Measurements from ENCODE around the gene ARNT2. TPM values are rescaled to one million over a fixed set of nuclear protein-coding genes. Genes with fewer than 3 reads are reported as not detected.

ARNT2 gene
- total and polyA plus RNA-seq, 8 donors: 0.58 to 27.4 (median 1.6) TPM

DNA sequence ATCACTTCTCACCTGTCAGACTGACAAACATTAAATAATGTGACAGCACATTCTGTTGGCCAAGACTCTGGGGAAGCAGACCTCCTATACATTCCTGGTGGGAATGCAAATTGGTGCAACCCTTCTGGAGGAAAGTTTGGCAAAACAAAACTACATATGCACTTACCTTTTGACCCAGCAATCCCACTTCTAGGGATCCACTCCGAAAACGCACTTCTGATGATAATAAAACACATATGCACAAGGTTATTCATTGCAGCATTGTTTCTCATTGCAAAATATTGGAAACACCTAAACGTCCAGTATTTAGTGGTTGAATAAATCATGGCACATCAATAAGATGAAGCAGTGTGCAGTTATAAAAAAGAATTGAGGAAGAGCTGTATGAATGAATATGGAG is 145.5 kb downstream of the ARNT2 start:
- 71 to 84% (median 76%) methylated on average over 3 of the region's 3 CpGs for WGBS, 5 donors
- H3K4me3 ChIP-seq: no peak overlapping the region
- intact Hi-C loops (cut with DNase I; ENCODE audit: low total_unique reads): no loop called here
- H3K36me3 ChIP-seq: no peaks in the 10 kb centered on the region
- DNase-seq: no peak
- no peaks in the 10 kb centered on the region for H3K9me3 ChIP-seq
- H3K27ac ChIP-seq: no peak overlapping the region
- H3K27me3 ChIP-seq: no peaks in the 10 kb centered on the region
- TF ChIP-seq POLR2A (IDR thresholded peaks at IDR 0.05) (no peak), POLR2AphosphoS5 (IDR thresholded peaks at IDR 0.05) (no peak), EP300 (IDR thresholded peaks at IDR 0.05) (no peak)
- TF ChIP-seq, protein P1, sequence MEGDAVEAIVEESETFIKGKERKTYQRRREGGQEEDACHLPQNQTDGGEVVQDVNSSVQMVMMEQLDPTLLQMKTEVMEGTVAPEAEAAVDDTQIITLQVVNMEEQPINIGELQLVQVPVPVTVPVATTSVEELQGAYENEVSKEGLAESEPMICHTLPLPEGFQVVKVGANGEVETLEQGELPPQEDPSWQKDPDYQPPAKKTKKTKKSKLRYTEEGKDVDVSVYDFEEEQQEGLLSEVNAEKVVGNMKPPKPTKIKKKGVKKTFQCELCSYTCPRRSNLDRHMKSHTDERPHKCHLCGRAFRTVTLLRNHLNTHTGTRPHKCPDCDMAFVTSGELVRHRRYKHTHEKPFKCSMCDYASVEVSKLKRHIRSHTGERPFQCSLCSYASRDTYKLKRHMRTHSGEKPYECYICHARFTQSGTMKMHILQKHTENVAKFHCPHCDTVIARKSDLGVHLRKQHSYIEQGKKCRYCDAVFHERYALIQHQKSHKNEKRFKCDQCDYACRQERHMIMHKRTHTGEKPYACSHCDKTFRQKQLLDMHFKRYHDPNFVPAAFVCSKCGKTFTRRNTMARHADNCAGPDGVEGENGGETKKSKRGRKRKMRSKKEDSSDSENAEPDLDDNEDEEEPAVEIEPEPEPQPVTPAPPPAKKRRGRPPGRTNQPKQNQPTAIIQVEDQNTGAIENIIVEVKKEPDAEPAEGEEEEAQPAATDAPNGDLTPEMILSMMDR (IDR thresholded peaks at IDR 0.05): no peak
- H3K4me1 ChIP-seq: peaks cover 0 to 13% (median 4%) of the 10 kb centered on the region in 4 donors

DNA sequence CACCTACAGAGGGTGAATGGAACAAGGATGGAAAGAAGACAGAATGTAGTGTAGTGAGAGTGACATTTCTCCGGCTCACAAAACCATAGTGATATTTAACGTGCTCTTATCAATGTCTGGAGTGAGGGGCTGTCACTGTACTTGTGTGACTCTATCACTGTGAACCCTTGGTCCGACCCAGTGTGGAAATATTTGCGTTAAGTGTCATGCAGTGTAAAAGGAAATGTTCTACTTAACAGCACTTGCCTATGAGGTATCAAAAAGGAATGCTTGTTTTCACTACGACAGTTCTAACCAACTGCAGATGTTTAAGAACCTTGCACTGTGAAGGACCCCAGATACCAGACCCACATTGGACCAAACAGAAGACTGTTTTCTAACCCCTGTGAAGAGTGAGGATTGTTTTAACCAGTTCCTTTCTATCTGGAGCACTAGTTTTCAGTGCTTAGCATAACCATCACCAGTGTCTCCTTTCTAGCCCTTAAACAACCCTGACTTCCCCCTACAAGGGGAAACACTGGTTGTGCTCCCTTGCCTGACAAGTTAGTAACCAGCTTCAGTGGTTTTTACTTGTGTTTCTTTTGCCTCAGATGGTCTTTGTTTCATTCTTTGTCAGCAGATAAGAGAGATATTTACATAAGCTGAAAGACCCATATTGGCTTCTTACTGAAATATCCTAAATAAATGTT is 146.2 kb downstream of the ARNT2 start:
- H3K36me3 ChIP-seq: no peaks in the 10 kb centered on the region
- peaks cover 0 to 13% (median 4%) of the 10 kb centered on the region in 4 donors for H3K4me1 ChIP-seq
- no peaks in the 10 kb centered on the region for H3K27me3 ChIP-seq
- no peak overlapping the region for H3K27ac ChIP-seq
- DNase-seq: peak in 1 of 2 donors; percentile 52
- intact Hi-C loops (cut with DNase I; ENCODE audit: low total_unique reads): no loop called here
- no peak overlapping the region for H3K4me3 ChIP-seq
- TF ChIP-seq, protein P1 (IDR thresholded peaks at IDR 0.05): no peak
- TF ChIP-seq POLR2AphosphoS5 (IDR thresholded peaks at IDR 0.05): no peak
- no peak for TF ChIP-seq EP300 (IDR thresholded peaks at IDR 0.05)
- no peak for TF ChIP-seq POLR2A (IDR thresholded peaks at IDR 0.05)
- 22 to 39% (median 27%) methylated on average over 5 of the region's 5 CpGs for WGBS, 5 donors
- H3K9me3 ChIP-seq: no peaks in the 10 kb centered on the region

DNA sequence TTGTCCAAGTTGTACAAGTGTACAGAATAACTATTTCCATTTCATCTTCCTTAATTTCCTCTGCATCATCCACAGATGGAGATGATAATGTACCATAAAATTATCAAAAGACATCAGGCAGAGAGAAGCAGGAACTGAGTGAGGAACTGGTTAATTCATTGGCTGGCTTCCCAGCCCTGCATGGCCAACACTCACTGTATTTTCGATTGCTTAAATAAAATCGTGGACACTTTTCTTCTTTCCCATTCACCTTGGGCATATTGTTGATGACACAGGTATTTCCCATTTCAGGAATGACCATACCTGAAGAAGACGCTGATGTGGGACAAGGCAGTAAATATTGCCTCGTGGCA is 146.7 kb downstream of the ARNT2 start:
- intact Hi-C loops (cut with DNase I; ENCODE audit: low total_unique reads): no loop called here
- H3K4me1 ChIP-seq: peaks cover 0 to 13% (median 4%) of the 10 kb centered on the region in 4 donors
- H3K9me3 ChIP-seq: no peaks in the 10 kb centered on the region
- TF ChIP-seq, protein P1 (IDR thresholded peaks at IDR 0.05): no peak
- TF ChIP-seq POLR2AphosphoS5 (IDR thresholded peaks at IDR 0.05): no peak
- TF ChIP-seq POLR2A (IDR thresholded peaks at IDR 0.05): no peak
- no peak for TF ChIP-seq EP300 (IDR thresholded peaks at IDR 0.05)
- peak in 1 of 2 donors; percentile 42 for DNase-seq
- no peak overlapping the region for H3K4me3 ChIP-seq
- WGBS, 5 donors: 31 to 40% (median 33%) methylated on average over 4 of the region's 4 CpGs
- H3K27ac ChIP-seq: no peak overlapping the region
- peaks cover 0 to 3% (median 0%) of the 10 kb centered on the region in 4 donors for H3K36me3 ChIP-seq
- H3K27me3 ChIP-seq: no peaks in the 10 kb centered on the region

- 86 to 99% (median 95%) methylated on average over 3 of the region's 3 CpGs for WGBS, 5 donors
- no peak for TF ChIP-seq POLR2A (IDR thresholded peaks at IDR 0.05)
- TF ChIP-seq EP300 (IDR thresholded peaks at IDR 0.05): no peak
- TF ChIP-seq, protein P1 (IDR thresholded peaks at IDR 0.05): no peak
- TF ChIP-seq POLR2AphosphoS5 (IDR thresholded peaks at IDR 0.05): no peak
- intact Hi-C loops (cut with DNase I; ENCODE audit: low total_unique reads): no loop called here
These were observed 147.2 kb downstream of the ARNT2 start for GRCh38 chr15:80551348-80551747.

More at GRCh38 chr15:80551348-80551747, 147.2 kb downstream of the ARNT2 start:
- Histone ChIP-seq H3K27me3 (no peaks in the 10 kb centered on the region), H3K9me3 (no peaks in the 10 kb centered on the region), H3K36me3 (peaks cover 0 to 3% (median 0%) of the 10 kb centered on the region in 4 donors), H3K4me1 (peaks cover 0 to 13% (median 4%) of the 10 kb centered on the region in 4 donors), H3K27ac (no peak overlapping the region), H3K4me3 (no peak overlapping the region)
- DNase-seq: no peak
